Epithelial cell of esophagus (primary cell): Measurements from ENCODE around the gene FTSJ1.

Experiments used
- DNase-seq: peaks from one replicate; pipeline ENCODE4 v3.0.0; 2010; ENCODE audit warnings: low read depth
- H3K4me3 ChIP-seq: 2 replicates; pipeline ENCODE4 v1.5.1; 2011; ENCODE audit warnings: mild to moderate bottlenecking, low read length, control low read depth
- TF ChIP-seq, protein P1 (sequence below): IDR thresholded peaks from 2 replicates; pipeline ENCODE4 v1.5.1; 2011; ENCODE audit warnings: low read depth, mild to moderate bottlenecking, low read length, control low read depth, inconsistent platforms; ENCODE audit not compliant: insufficient read depth; ENCODE audit errors: missing control alignments

Gene FTSJ1

DNA sequence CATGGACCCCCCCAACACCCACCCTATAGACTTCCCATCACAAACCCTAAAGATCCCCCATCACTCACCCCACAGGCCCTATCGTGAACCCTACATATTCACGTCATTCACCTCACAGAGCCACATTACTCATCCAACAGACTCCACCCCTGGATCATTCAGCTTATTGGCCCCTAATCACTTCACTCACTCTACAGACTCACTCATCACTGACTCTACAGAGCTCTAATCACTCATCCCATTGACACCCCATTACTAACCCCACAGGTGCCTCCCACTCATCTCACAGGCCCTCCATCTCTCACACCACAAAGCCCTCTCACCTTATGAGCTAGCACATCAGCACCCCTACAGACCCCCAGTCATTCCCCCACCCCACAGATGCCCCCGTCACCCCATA lies 57.2 kb downstream of the FTSJ1 start:
- TF ChIP-seq, protein P1, sequence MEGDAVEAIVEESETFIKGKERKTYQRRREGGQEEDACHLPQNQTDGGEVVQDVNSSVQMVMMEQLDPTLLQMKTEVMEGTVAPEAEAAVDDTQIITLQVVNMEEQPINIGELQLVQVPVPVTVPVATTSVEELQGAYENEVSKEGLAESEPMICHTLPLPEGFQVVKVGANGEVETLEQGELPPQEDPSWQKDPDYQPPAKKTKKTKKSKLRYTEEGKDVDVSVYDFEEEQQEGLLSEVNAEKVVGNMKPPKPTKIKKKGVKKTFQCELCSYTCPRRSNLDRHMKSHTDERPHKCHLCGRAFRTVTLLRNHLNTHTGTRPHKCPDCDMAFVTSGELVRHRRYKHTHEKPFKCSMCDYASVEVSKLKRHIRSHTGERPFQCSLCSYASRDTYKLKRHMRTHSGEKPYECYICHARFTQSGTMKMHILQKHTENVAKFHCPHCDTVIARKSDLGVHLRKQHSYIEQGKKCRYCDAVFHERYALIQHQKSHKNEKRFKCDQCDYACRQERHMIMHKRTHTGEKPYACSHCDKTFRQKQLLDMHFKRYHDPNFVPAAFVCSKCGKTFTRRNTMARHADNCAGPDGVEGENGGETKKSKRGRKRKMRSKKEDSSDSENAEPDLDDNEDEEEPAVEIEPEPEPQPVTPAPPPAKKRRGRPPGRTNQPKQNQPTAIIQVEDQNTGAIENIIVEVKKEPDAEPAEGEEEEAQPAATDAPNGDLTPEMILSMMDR: no peak
- no peak overlapping the region for H3K4me3 ChIP-seq
- no peak for DNase-seq
